GM21447 (cell line): ENCODE data around the gene OLA1.
"Not testable (repeated sequence)": the region's sequence is repeated elsewhere in the genome, so short reads cannot be mapped to it uniquely, and the experiment has no call there.

ENCODE experiments used
- ATAC-seq: cut with Tn5 transposase; IDR thresholded peaks from one replicate; pipeline ENCODE4 v1.9.1; 2021; ENCODE audit not compliant: unreplicated experiment

The OLA1 gene

GRCh38 chr2:174248187-174248997 is at the start of gene OLA1:
Gene OLA1, minus strand, starts transcription at chr2:174248532. Its CDS starts 1,717 bp downstream, at chr2:174246815.
- ATAC-seq: peak; percentile 94

- ATAC-seq: no peak
Measured at GRCh38 chr2:174292908-174293307, 44.6 kb upstream of the OLA1 start.

DNA sequence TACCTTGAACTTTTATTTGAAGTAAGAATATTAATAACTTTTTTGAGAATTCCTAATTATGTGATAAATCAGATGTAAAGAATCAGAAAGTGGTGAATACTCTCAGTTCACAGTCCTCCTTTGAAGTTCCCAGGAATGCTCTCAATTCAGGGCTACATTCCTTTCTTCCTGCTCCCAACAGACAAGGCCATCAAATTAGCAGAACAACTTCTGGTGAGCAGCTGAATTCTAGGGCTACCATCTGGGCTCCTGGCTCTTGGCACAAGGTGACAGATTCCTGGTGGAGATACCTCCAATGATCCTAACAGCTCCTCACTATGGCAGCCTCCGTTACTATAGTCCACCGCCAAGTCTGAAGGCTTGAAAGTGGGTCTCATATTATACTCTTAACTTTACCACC is 37.8 kb upstream of the OLA1 start:
- no peak for ATAC-seq

GRCh38 chr2:174282441-174282840 is 34.1 kb upstream of the OLA1 start:
- ATAC-seq: no peak

- ATAC-seq: no peak
Measured at GRCh38 chr2:174281736-174282135, 33.4 kb upstream of the OLA1 start.

DNA sequence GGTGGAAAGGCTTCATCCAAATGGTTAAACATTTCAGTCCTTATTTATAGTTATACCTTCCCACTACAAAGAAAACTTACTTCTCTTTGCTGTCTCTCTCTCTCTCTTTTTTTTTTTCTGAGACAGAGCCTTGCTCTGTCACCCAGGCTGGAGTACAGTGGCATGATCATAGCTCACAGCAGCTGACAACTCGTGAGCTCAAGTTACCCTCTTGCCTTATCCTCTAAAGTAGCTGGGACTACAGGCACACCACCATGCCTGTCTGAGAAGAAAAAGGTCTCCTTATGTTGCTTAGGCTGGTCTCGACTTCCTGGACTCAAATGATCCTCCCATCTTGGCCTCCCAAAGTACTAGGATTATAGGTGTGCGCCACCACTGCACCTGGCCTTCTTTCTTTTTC is 32.3 kb upstream of the OLA1 start:
- no peak for ATAC-seq

GRCh38 chr2:174270263-174270662 is 21.9 kb upstream of the OLA1 start:
- not testable (repeated sequence) for ATAC-seq

DNA sequence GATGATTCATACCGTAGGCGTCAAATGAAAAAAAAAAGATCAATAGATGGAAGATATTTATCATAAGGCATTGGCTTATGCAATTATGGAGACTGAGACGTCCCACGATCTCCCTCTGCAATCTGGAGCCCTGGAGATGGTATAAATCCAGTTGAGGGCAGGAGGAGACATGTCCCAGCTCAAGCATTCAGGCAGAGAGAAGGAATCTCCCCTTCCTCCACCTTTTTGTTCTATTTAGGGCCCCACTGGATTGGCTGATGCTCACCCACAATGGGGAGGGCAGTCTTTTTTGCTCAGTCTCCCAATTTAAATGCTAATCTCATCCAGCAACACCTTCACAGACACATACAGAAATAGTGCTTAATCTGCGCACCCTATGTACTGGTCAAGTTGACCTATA is 18.0 kb upstream of the OLA1 start:
- ATAC-seq: no peak

DNA sequence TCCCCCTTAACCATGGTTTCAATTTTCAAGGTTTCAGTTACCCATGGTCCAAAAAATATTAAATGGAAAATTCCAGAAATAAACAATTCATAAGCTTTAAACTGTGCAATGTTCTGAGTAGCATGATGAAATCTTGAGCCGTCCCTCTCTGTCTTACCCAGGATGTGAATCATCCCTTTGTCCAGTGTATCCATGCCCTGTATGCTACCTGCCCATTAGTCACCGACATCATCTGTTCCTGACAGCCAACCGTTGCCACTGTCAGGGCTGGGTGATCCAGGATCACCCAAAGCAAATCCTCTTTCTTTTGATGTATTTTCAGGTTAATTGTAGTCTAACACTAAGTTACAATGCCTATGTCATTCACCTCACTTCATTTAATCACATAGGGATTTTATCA is 15.7 kb upstream of the OLA1 start:
- ATAC-seq: no peak

GRCh38 chr2:174259981-174260380 is 11.6 kb upstream of the OLA1 start:
- no peak for ATAC-seq

DNA sequence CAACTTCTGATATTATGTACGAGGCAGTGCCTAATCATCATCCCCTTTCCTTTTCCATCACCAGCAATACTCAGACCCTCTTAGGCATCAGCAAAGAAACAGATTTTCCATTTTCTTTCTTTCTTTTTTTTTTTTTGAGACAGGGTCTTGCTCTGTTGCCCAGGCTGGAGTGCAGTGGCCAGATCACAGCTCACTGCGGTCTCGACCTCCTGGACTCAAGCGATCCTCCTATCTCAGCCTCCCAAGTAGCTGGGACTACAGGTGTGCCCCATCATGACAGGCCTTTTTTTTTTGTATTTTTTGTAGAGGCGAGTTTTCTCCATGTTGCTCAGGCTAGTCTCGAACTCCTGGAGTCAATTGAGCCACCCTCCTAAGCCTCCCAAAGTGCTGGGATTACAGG is 5.9 kb upstream of the OLA1 start:
- no peak for ATAC-seq

DNA sequence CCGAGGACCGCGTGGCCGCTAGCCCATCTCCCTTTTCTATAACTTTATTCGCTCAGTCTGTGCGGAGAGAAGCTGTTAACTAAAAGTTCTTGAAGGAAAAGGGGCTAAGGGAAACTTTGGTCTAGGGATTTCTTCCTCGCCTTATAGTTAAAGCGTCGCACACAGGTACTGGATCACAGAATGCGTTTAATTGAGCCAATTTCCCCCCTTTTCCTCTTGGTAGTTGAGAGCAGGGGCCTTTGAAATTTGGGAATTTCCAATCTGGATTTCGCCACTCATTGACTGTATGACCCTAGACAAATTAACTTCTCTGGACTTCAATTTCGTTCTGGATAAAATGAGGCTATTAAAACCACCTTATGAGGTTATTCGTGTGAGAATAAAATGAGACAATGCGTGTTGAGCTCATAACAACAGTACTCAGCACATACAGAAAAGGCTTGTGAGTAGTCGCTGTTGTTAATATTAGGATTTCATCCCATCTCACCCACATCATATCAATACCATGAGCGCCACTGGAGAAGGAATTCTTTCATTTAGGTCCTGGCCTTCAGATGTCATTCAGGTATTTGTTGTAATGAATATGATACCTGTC is 763 bp upstream of the OLA1 start:
- no peak for ATAC-seq

DNA sequence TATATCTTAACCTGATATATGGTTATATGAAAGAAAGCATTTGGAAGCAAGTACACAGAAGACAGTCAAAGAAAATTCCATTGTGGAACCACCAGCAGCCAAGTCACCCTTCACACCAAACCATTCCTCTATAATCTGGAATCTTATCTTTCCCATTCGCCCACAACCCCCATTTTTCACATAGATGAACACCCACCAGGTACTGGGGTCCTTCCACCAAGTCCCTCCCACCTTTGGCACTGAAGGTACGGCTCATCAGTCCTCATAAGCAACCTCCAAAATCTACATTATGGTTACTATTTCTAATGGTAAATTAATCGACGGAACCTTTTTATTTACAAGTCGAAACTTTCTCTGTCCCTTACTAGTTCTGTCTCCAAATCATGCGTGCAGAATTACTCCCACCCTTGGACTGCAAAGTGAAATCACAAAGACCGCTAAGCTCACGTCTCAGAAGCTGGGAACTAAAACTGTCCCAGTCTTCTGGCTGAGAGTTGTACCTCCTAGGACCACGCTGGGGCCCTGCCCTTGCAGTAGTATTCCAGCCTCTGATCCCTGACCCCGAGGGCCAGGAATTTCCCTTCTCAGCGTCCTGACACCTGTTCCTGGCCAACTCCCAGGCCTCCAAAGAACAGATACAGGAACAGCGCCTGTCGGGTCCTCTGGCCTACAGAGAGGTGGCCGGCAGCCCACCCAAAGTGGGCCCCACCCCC is 702 bp downstream of the OLA1 start:
- peak; percentile 18 for ATAC-seq

GRCh38 chr2:174246944-174247381 is 1.4 kb downstream of the OLA1 start:
- no peak for ATAC-seq

DNA sequence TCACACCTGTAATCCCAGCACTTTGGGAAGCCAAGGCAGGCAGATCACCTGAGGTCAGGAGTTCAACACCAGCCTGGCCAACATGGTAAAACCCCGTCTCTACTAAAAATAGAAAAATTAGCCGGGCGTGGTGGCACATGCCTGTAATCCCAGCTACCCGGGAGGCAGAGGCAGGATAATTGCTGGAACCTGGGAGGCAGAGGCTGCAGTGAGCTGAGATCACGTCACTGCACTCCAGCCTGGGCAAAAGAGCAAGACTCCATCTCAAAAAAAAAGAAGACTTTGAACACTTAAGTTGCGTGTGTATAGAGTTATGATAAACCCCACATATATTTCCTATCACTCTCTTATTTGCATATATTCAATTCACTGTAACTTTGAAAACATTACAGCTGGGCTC is 2.7 kb downstream of the OLA1 start:
- not testable (repeated sequence) for ATAC-seq

DNA sequence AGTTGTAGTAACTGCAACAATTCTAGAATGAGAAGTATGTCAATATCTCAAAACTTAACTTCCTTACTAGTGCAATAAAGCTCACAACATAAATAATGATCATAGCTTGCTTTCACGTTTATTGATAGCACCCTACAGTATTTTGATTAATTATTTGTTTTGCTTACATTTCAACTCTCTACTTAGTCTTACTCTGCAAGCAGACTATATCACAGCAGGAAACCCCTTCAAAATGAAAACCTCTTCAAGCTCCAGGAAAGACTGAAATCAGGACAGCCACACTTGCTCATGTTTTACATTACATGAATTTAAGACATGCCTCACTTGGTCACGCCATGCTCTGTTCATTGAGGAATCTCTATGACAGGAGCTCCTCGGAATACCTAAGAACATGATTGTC is 3.3 kb downstream of the OLA1 start:
- ATAC-seq: no peak

- ATAC-seq: no peak
Measured at GRCh38 chr2:174243812-174244211, 4.5 kb downstream of the OLA1 start.

- no peak for ATAC-seq
Measured at GRCh38 chr2:174240097-174240496, 8.2 kb downstream of the OLA1 start.

- no peak for ATAC-seq
Measured at GRCh38 chr2:174236429-174236828, 11.9 kb downstream of the OLA1 start.

- ATAC-seq: no peak
Measured at GRCh38 chr2:174235680-174236079, 12.7 kb downstream of the OLA1 start.

DNA sequence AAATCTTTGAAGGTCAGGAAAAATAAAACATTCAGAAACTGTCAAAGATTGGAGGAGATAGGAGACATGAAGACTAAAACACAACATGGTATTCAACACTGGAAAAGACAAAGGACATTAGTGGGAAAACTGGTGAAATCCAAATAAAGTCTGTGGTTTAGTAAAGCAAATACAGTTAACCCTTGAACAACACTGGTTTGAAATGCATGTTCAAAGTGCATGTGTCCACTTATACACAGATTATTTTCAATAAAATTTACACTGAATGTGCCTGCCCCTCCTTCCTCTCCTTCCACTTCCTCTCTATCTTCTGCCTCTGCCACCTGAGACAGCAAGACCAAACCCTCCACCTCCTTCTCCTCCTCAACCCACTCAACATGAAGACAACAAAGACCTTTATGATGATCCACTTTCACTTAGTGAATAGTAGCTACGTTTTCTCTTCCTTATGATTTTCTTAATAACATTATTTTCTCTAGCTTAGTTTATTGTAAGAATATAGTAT is 14.5 kb downstream of the OLA1 start:
- ATAC-seq: no peak

- no peak for ATAC-seq
Measured at GRCh38 chr2:174227748-174228147, 20.6 kb downstream of the OLA1 start.
